Transverse colon (tissue), 4 donors: ENCODE data around the gene AFG1L. TPM values are rescaled to one million over a fixed set of nuclear protein-coding genes. Genes with fewer than 3 reads are reported as not detected.
"Not testable (repeated sequence)": the region's sequence is repeated elsewhere in the genome, so short reads cannot be mapped to it uniquely, and the experiment has no call there.

Source experiments
- DNase-seq: peaks from one replicate; pipeline ENCODE4 v3.0.0-alpha.2; 2019
- H3K27ac ChIP-seq, 4 donors: fragments of 200-600 bp; sonication (generic); 2 replicates each; pipeline ENCODE4 v1.5.1; 2016 to 2018; ENCODE audit warnings: inconsistent platforms in 4 of 4
- H3K27me3 ChIP-seq: fragments of 200-600 bp; sonication (generic); 2 replicates; pipeline ENCODE4 v1.5.1; 2017; ENCODE audit warnings: inconsistent platforms
- H3K36me3 ChIP-seq, 4 donors: fragments of 200-600 bp; sonication (generic); 2 replicates each; pipeline ENCODE4 v1.5.1; 2017 to 2019; ENCODE audit warnings: inconsistent platforms in 4 of 4
- H3K4me1 ChIP-seq, 4 donors: fragments of 200-600 bp; sonication (generic); 2 replicates each; pipeline ENCODE4 v1.5.1; 2017 to 2020; ENCODE audit warnings: inconsistent platforms in 4 of 4
- H3K4me3 ChIP-seq, 4 donors: fragments of 200-600 bp; sonication (generic); 1 replicate in 1 of 4; 2 replicates in 3 of 4; pipeline versions ENCODE4 v1.5.1 to v1.6.1; 2017 to 2019; ENCODE audit warnings: inconsistent platforms in 4 of 4
- H3K9me3 ChIP-seq, 2 donors: fragments of 200-600 bp; sonication (generic); 2 replicates each; pipeline ENCODE4 v1.5.1; 2017 to 2019; ENCODE audit warnings: inconsistent platforms in 2 of 2
- EP300 ChIP-seq: sonication (generic); formaldehyde crosslinking; IDR thresholded peaks from one replicate; pipeline ENCODE4 v1.6.1; 2017; ENCODE audit warnings: antibody characterized with exemption, low read depth
- POLR2A ChIP-seq: fragments of 450-650 bp; IDR thresholded peaks from one replicate; pipeline ENCODE4 v1.6.1; 2016; ENCODE audit warnings: antibody characterized with exemption, mild to moderate bottlenecking, moderate library complexity
- POLR2AphosphoS5 ChIP-seq, 3 donors: sonication (generic); formaldehyde crosslinking; IDR thresholded peaks; one replicate each; pipeline ENCODE4 v1.6.1; 2016; ENCODE audit warnings: antibody characterized with exemption in 3 of 3
- WGBS, 2 donors: methylation state at CpG; one replicate each; pipeline ENCODE4 v1.1.5; 2018; ENCODE audit warnings: low coverage in 1 of 2; 5-methylcytosine and 5-hydroxymethylcytosine counted together
- in situ Hi-C, 4 donors: fragments of 200-750 bp; cut with MboI; loops; one replicate each; pipeline versions ENCODE4 v1.15.0 to v1.15.1; 2017; ENCODE audit warnings: low sequenced_read_pairs in 3 of 4, low pct_ligation_motif_present in 1 of 4, low pct_unique_long_range_greater_than_20kb in 1 of 4
- intact Hi-C: fragments of 100-400 bp; cut with DNase I; formaldehyde crosslinking; loops from one replicate; pipeline ENCODE4 v1.15.1; 2023; ENCODE audit warnings: low total_unique reads
- total RNA-seq, 4 donors: library from RNA; depleted of rRNA; stranded (reverse); fragments of >200 nt; gene quantifications; one replicate each; pipeline ENCODE4 v1.1.0, GENCODE V29; 2016
- TF ChIP-seq, protein P1 (sequence below), 5 experiments: fragments of 200-600 bp in 3 of 5; fragments of 450-650 bp in 2 of 5; sonication (generic) in 3 of 5; IDR thresholded peaks; 1 replicate in 2 of 5; 2 replicates in 3 of 5; pipeline ENCODE4 v1.5.1; 2016 to 2017; ENCODE audit warnings: antibody characterized with exemption in 5 of 5, inconsistent platforms in 3 of 5, mild to moderate bottlenecking in 2 of 5, moderate library complexity in 1 of 5

The AFG1L gene
- total RNA-seq, 4 donors from 2014 or later, result 2.2 to 22.5 (median 5.5) TPM

DNA sequence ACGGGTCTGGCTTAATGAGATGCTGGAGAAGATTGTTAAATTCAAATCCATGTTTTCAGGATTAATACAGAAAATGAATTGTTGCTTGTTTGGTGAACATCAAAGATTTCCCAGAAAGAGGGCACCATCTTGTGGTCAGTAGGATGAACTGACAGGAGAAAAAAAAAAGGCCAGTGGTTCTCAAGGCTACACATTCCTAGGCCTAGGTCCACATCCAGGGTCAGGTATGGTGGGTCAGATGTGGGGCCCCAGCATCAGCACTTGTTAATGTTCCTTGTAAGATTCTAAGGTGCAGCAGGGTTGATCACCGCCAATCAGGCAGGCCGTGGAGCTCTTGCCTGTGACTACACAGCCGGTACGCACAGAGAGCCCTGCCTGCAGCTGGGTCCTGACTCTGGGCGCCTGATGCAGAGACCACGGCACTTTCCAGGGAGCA is 231.9 kb downstream of the AFG1L start:
- no peak overlapping the region for H3K4me3 ChIP-seq
- in situ Hi-C loops (loop anchor here (10.0 to 25.0 kb wide), 5 partner anchors 311 to 886 kb away; partner anchors contain the start of genes ARMC2 (in 1 of the 4) and CD164 (in 1 of the 4)), intact Hi-C loops (loop anchor here (2.0 to 5.0 kb wide), 2 partner anchors 414 to 1666 kb away; no protein-coding TSS in a partner anchor)
- no peaks in the 10 kb centered on the region for H3K9me3 ChIP-seq
- H3K27me3 ChIP-seq, result no peaks in the 10 kb centered on the region
- no peaks in the 10 kb centered on the region for H3K4me1 ChIP-seq
- H3K36me3 ChIP-seq, result no peaks in the 10 kb centered on the region
- WGBS, 2 donors, result 0 to 79% methylated on average over 1 to 7 of the region's 7 CpGs
- no peak for DNase-seq
- TF ChIP-seq POLR2AphosphoS5 (IDR thresholded peaks at IDR 0.05), result no peak
- TF ChIP-seq, protein P1, sequence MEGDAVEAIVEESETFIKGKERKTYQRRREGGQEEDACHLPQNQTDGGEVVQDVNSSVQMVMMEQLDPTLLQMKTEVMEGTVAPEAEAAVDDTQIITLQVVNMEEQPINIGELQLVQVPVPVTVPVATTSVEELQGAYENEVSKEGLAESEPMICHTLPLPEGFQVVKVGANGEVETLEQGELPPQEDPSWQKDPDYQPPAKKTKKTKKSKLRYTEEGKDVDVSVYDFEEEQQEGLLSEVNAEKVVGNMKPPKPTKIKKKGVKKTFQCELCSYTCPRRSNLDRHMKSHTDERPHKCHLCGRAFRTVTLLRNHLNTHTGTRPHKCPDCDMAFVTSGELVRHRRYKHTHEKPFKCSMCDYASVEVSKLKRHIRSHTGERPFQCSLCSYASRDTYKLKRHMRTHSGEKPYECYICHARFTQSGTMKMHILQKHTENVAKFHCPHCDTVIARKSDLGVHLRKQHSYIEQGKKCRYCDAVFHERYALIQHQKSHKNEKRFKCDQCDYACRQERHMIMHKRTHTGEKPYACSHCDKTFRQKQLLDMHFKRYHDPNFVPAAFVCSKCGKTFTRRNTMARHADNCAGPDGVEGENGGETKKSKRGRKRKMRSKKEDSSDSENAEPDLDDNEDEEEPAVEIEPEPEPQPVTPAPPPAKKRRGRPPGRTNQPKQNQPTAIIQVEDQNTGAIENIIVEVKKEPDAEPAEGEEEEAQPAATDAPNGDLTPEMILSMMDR (IDR thresholded peaks at IDR 0.05), result peak; percentile 75 to 86 (median 84)
- no peak overlapping the region for H3K27ac ChIP-seq

DNA sequence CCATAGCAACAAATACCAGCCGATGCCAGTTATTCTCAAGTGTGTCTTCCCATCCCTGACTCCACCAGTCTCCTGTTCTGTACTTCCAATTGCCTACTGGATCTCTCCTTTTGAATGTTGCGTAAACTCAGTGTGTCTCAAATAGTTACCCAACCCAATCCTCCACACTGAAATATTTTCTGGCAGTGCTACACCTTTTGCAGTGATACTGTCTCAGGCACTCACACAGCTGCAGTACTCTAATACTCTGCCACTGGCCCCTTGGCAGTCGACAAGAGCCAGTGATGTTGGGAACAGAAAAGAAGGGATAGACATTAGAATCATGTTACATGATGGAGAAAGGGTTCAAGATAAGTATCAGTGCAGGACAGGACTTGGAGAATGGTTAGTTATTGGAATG is 234.0 kb downstream of the AFG1L start:
- Histone ChIP-seq H3K4me1 (no peaks in the 10 kb centered on the region), H3K4me3 (no peak overlapping the region), H3K27me3 (no peaks in the 10 kb centered on the region), H3K27ac (no peak overlapping the region), H3K36me3 (no peaks in the 10 kb centered on the region), H3K9me3 (no peaks in the 10 kb centered on the region)
- TF ChIP-seq POLR2AphosphoS5 (IDR thresholded peaks at IDR 0.05), result no peak
- no peak for TF ChIP-seq POLR2A
- TF ChIP-seq EP300, result no peak
- TF ChIP-seq, protein P1 (IDR thresholded peaks at IDR 0.05), result no peak
- 50 to 57% methylated on average over 1 to 3 of the region's 3 CpGs for WGBS, 2 donors
- in situ Hi-C loops (loop anchor here (10.0 to 25.0 kb wide), 5 partner anchors 308 to 883 kb away; partner anchors contain the start of genes ARMC2 (in 1 of the 4) and CD164 (in 1 of the 4)), intact Hi-C loops (loop anchor here (5.0 kb wide), 1 partner anchor 1663 kb away; no protein-coding TSS in a partner anchor)
- DNase-seq, result no peak

- Histone ChIP-seq H3K27ac (no peak overlapping the region), H3K4me3 (no peak overlapping the region), H3K36me3 (no peaks in the 10 kb centered on the region), H3K9me3 (no peaks in the 10 kb centered on the region), H3K27me3 (no peaks in the 10 kb centered on the region), H3K4me1 (no peaks in the 10 kb centered on the region)
- TF ChIP-seq EP300, result no peak
- no peak for TF ChIP-seq POLR2AphosphoS5 (IDR thresholded peaks at IDR 0.05)
- TF ChIP-seq POLR2A, result no peak
- TF ChIP-seq, protein P1 (IDR thresholded peaks at IDR 0.05), result no peak
- intact Hi-C loops (no loop called here), in situ Hi-C loops (loop anchor here in 3 of 4 donors (10.0 to 25.0 kb wide), 4 partner anchors 303 to 881 kb away; partner anchors contain the start of genes ARMC2 (in 1 of the 3) and CD164 (in 1 of the 3))
- WGBS, 2 donors, result 87% methylated on average over 1 of the region's 1 CpG; no CpG with 5 or more reads in 1 of the 2 donors
- no peak for DNase-seq
Measured at GRCh38 chr6:108531332-108531731, 236.5 kb downstream of the AFG1L start.

- 90 to 91% methylated on average over 2 to 11 of the region's 11 CpGs for WGBS, 2 donors
Measured at GRCh38 chr6:108535114-108535742, 240.4 kb downstream of the AFG1L start.

DNA sequence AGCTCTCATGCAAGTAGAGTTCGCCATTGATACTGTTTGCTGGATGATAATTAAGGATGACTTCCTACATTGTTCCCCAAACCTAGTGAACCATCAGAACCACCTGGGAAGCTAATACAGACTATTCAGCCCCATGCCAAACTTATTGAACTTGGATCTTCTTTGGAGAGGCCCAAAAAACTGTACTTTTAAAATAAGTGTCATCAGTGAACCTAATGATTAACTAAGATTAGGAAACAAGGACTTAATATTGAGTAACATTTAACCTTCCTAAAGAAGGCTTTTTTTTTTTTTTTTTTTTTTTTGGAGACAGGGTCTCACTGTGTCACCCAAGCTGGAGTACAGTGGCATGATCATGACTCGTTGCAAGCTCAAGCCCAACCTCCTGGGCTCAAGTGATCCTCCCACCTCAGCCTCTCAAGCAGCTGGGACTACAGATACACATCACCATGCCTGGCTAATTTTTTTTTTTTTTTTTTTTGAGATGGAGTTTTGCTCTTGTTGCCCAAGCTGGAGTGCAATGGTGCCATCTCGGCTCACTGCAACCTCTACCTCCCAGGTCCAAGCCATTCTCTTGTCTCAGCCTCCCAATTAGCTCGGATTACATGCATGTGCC is 241.2 kb downstream of the AFG1L start:
- H3K4me1 ChIP-seq, H3K27ac ChIP-seq, H3K9me3 ChIP-seq, H3K36me3 ChIP-seq, intact Hi-C loops, H3K4me3 ChIP-seq, DNase-seq, H3K27me3 ChIP-seq: not testable (repeated sequence)
- in situ Hi-C loops, result loop anchor here in 3 of 4 donors (10.0 to 25.0 kb wide), 4 partner anchors 299 to 876 kb away; partner anchors contain the start of genes ARMC2 (in 1 of the 3) and CD164 (in 1 of the 3)
- WGBS, 2 donors, result 86 to 89% methylated on average over 3 to 4 of the region's 4 CpGs

More at GRCh38 chr6:108535114-108535742, 240.4 kb downstream of the AFG1L start:
- H3K9me3 ChIP-seq, result no peaks in the 10 kb centered on the region
- in situ Hi-C loops (loop anchor here in 3 of 4 donors (10.0 to 25.0 kb wide), 4 partner anchors 300 to 877 kb away; partner anchors contain the start of genes ARMC2 (in 1 of the 3) and CD164 (in 1 of the 3)), intact Hi-C loops (no loop called here)
- DNase-seq, result no peak
- TF ChIP-seq EP300, result no peak
- TF ChIP-seq, protein P1 (IDR thresholded peaks at IDR 0.05), result no peak
- H3K4me1 ChIP-seq, result no peaks in the 10 kb centered on the region
- H3K27me3 ChIP-seq, result no peaks in the 10 kb centered on the region
- H3K36me3 ChIP-seq, result no peaks in the 10 kb centered on the region
- H3K4me3 ChIP-seq, result no peak overlapping the region
- no peak overlapping the region for H3K27ac ChIP-seq
